PFSK-1 (cell line): ENCODE data around the gene DOCK8.

Experiments used
- FOXP2 ChIP-seq: optimal IDR thresholded peaks from 2 replicates; pipeline ENCODE3; 2011; ENCODE audit warnings: borderline replicate concordance, control low read depth, inconsistent platforms; ENCODE audit not compliant: insufficient read depth; ENCODE audit errors: extremely low read length, extremely low read depth
- POLR2AphosphoS5 ChIP-seq: IDR thresholded peaks from 2 replicates; pipeline ENCODE4 v1.6.1; 2012; ENCODE audit warnings: low read depth, mild to moderate bottlenecking, control low read depth, low read length, moderate library complexity
- REST ChIP-seq, 2 experiments: IDR thresholded peaks; 2 replicates each; pipeline versions ENCODE4 v1.6.1 to v1.8.0; 2011 to 2012; ENCODE audit warnings: low read depth in 2 of 2, low read length in 2 of 2, control low read depth in 1 of 2, inconsistent platforms in 1 of 2, mild to moderate bottlenecking in 1 of 2, moderate library complexity in 1 of 2; ENCODE audit not compliant: insufficient read depth in 1 of 2
- SIN3A ChIP-seq: IDR thresholded peaks from 2 replicates; pipeline ENCODE4 v1.6.1; 2012; ENCODE audit warnings: mild to moderate bottlenecking, low read length, moderate library complexity, borderline replicate concordance; ENCODE audit not compliant: insufficient read depth
- TAF1 ChIP-seq: IDR thresholded peaks from 2 replicates; pipeline ENCODE4 v1.6.1; 2012; ENCODE audit warnings: low read length, control low read depth, borderline replicate concordance; ENCODE audit not compliant: insufficient read depth

DOCK8 gene

GRCh38 chr9:362561-363273 lies 148.1 kb downstream of the DOCK8 start:
- TF ChIP-seq REST (IDR thresholded peaks at IDR 0.05; ENCODE audit: insufficient read depth in 1 of 2, low read depth in 2 of 2, low read length in 2 of 2) (no peak), TAF1 (no peak), FOXP2 (no peak), SIN3A (no peak), POLR2AphosphoS5 (no peak)

- TF ChIP-seq FOXP2 (no peak), REST (IDR thresholded peaks at IDR 0.05; ENCODE audit: insufficient read depth in 1 of 2, low read depth in 2 of 2, low read length in 2 of 2) (no peak), POLR2AphosphoS5 (no peak), SIN3A (no peak), TAF1 (no peak)
Observed at GRCh38 chr9:363274-363612, 148.6 kb downstream of the DOCK8 start.

DNA sequence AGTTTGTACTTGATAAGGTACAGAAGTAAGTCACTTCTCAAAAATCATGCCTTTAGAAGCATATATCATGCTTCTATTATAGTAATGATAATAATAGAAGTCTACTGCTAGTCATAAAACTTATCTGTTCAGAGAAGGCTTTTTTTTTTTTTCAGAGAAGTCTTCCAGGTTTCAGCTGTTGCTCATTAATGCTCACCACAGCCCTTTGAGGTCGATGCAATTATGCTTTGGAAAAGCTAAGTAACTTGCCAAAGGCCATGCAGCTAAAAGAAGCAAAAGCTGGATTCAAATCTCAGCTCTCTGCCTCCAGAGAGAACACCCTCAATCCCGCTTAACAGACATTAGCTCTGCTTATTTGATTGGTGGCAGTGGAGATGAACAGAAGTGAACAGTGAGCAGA lies 150.8 kb downstream of the DOCK8 start:
- no peak for TF ChIP-seq TAF1
- TF ChIP-seq FOXP2: no peak
- no peak for TF ChIP-seq SIN3A
- no peak for TF ChIP-seq REST (IDR thresholded peaks at IDR 0.05; ENCODE audit: insufficient read depth in 1 of 2, low read depth in 2 of 2, low read length in 2 of 2)
- TF ChIP-seq POLR2AphosphoS5: no peak

DNA sequence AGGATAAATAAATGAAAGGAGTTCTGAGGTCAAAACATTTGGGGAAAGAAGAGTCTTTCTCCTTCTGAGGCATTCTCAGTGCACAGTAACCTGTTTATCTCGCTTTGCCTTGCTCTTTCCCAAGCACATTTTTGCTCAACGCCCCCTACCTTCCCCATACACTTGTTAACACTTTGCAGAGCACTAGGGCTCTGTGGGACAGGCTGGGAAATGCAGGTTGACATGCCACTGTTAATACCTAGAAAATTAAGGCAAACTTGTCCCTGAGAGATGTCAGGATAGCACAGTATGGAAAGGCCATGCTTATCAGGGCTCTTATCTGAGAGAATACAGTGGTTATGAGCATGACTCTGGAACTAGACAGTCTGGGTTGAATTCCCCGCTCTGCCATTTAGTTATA lies 152.0 kb downstream of the DOCK8 start:
- TF ChIP-seq FOXP2: no peak

DNA sequence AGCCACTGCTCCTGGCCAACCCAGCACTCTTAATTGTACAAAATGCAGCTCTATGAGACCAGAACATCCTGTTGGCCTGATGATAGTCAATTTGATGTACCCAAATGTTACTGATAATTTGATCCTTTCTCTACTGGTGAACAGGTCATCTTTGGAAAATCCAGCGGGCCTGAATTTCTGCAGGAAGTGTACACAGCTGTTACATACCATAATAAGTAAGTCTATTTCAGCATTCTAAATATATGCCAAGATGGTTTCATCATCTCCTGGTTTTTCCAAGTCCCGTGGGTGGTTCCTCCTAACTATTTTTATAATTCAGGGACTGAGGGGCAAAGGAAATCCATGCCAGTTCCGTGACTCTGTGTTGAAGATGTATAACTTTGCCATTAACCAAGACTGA lies 155.4 kb downstream of the DOCK8 start:
- no peak for TF ChIP-seq REST (IDR thresholded peaks at IDR 0.05; ENCODE audit: insufficient read depth in 1 of 2, low read depth in 2 of 2, low read length in 2 of 2)
- no peak for TF ChIP-seq SIN3A
- TF ChIP-seq TAF1: no peak
- no peak for TF ChIP-seq FOXP2
- TF ChIP-seq POLR2AphosphoS5: no peak
